HG02840 (cell line): Measurements from ENCODE around the gene CRIM1.

ENCODE experiments used
- ATAC-seq: cut with Tn5 transposase; IDR thresholded peaks from one replicate; pipeline ENCODE4 v1.9.1; 2021; ENCODE audit warnings: mild to moderate bottlenecking, moderate library complexity, moderate number of reproducible peaks; ENCODE audit not compliant: unreplicated experiment, low FRiP score

The CRIM1 gene

GRCh38 chr2:36370281-36370680 is 14.7 kb downstream of the CRIM1 start:
- ATAC-seq = no peak

GRCh38 chr2:36371070-36371874 is 15.7 kb downstream of the CRIM1 start:
- no peak for ATAC-seq

GRCh38 chr2:36371928-36372391 is 16.4 kb downstream of the CRIM1 start:
- ATAC-seq = no peak

- ATAC-seq = no peak
Observed at GRCh38 chr2:36373149-36373926, 17.8 kb downstream of the CRIM1 start.

- ATAC-seq = no peak
Observed at GRCh38 chr2:36374585-36374984, 19.0 kb downstream of the CRIM1 start.

GRCh38 chr2:36376319-36376765 is 20.8 kb downstream of the CRIM1 start:
- ATAC-seq = no peak

- no peak for ATAC-seq
Observed at GRCh38 chr2:36376992-36377738, 21.6 kb downstream of the CRIM1 start.

GRCh38 chr2:36379710-36380448 is 24.3 kb downstream of the CRIM1 start:
- no peak for ATAC-seq

GRCh38 chr2:36380624-36381481 is 25.3 kb downstream of the CRIM1 start:
- no peak for ATAC-seq

- no peak for ATAC-seq
Observed at GRCh38 chr2:36381993-36382392, 26.4 kb downstream of the CRIM1 start.

- no peak for ATAC-seq
Observed at GRCh38 chr2:36382472-36382871, 26.9 kb downstream of the CRIM1 start.

GRCh38 chr2:36383726-36384125 is 28.1 kb downstream of the CRIM1 start:
- no peak for ATAC-seq

- ATAC-seq = no peak
Observed at GRCh38 chr2:36384454-36384853, 28.9 kb downstream of the CRIM1 start.

GRCh38 chr2:36385603-36386002 is 30.0 kb downstream of the CRIM1 start:
- no peak for ATAC-seq

- no peak for ATAC-seq
Observed at GRCh38 chr2:36387258-36387916, 31.8 kb downstream of the CRIM1 start.

- no peak for ATAC-seq
Observed at GRCh38 chr2:36388472-36388871, 32.9 kb downstream of the CRIM1 start.

GRCh38 chr2:36389091-36389564 is 33.5 kb downstream of the CRIM1 start:
- no peak for ATAC-seq

GRCh38 chr2:36389577-36389976 is 34.0 kb downstream of the CRIM1 start:
- no peak for ATAC-seq
